Measurements from ENCODE around the gene KISS1R. TPM values are rescaled to one million over a fixed set of nuclear protein-coding genes. Genes with fewer than 3 reads are reported as not detected.

Gene KISS1R
- total and polyA plus RNA-seq, 2 of the 4 experiments (the other 2 are of a cell fraction), result not detected

Small RNA genes within 50 kb of the gene (microRNA-seq; reads per million reads assigned to microRNA genes)
- not detected for gene RNU6-9 (ENCODE audit: insufficient read depth, insufficient read length)

Small RNA genes within 50 kb of the gene (small RNA-seq; reads per million reads assigned to genes)
- gene RNU6-9, result 43.9 to 4,030 (median 233) reads per million in 5 experiments

Other genes starting within 250 kb of the KISS1R start
- gene FSTL3, start 240.9 kb upstream of the KISS1R start, total RNA-seq (2012; rRNA removed), result 32.3 and 39.4 TPM in 2 replicates
- 76.9 and 107 TPM in 2 replicates for gene FSTL3, start 240.9 kb upstream of the KISS1R start, polyA plus RNA-seq (2012; rRNA removed)
- not detected in 2 replicates for gene PRSS57, start 221.9 kb upstream of the KISS1R start, total RNA-seq (2012; rRNA removed)
- gene PRSS57, start 221.9 kb upstream of the KISS1R start, polyA plus RNA-seq (2012; rRNA removed), result not detected in 2 replicates
- gene PALM, start 208.4 kb upstream of the KISS1R start, total RNA-seq (2012; rRNA removed), result 2.2 TPM in 2 replicates
- gene PALM, start 208.4 kb upstream of the KISS1R start, polyA plus RNA-seq (2012; rRNA removed), result 7.4 and 8.3 TPM in 2 replicates
- not detected in 2 replicates for gene MISP, start 166.2 kb upstream of the KISS1R start, total RNA-seq (2012; rRNA removed)
- 0.03 TPM in 1 of 2 replicates, not detected in the other for gene MISP, start 166.2 kb upstream of the KISS1R start, polyA plus RNA-seq (2012; rRNA removed)
- 95.5 and 146 TPM in 2 replicates for gene PTBP1, start 119.9 kb upstream of the KISS1R start, total RNA-seq (2012; rRNA removed)
- 269 and 483 TPM in 2 replicates for gene PTBP1, start 119.9 kb upstream of the KISS1R start, polyA plus RNA-seq (2012; rRNA removed)
- 0.36 and 0.56 TPM in 2 replicates for gene PLPPR3, start 95.4 kb upstream of the KISS1R start, total RNA-seq (2012; rRNA removed)
- gene PLPPR3, start 95.4 kb upstream of the KISS1R start, polyA plus RNA-seq (2012; rRNA removed), result 1.2 and 2.0 TPM in 2 replicates
- not detected in 2 replicates for gene AZU1, start 89.5 kb upstream of the KISS1R start, total RNA-seq (2012; rRNA removed)
- 0.12 TPM in 1 of 2 replicates, not detected in the other for gene AZU1, start 89.5 kb upstream of the KISS1R start, polyA plus RNA-seq (2012; rRNA removed)
- not detected in 2 replicates for gene PRTN3, start 76.3 kb upstream of the KISS1R start, total RNA-seq (2012; rRNA removed)
- not detected in 2 replicates for gene PRTN3, start 76.3 kb upstream of the KISS1R start, polyA plus RNA-seq (2012; rRNA removed)
- not detected in 2 replicates for gene ELANE, start 65.0 kb upstream of the KISS1R start, total RNA-seq (2012; rRNA removed)
- gene ELANE, start 65.0 kb upstream of the KISS1R start, polyA plus RNA-seq (2012; rRNA removed), result 0.24 and 0.27 TPM in 2 replicates
- gene CFD, start 57.7 kb upstream of the KISS1R start, total RNA-seq (2012; rRNA removed), result 1.1 and 1.4 TPM in 2 replicates
- gene CFD, start 57.7 kb upstream of the KISS1R start, polyA plus RNA-seq (2012; rRNA removed), result 2.8 and 3.8 TPM in 2 replicates
- gene MED16, start 24.1 kb upstream of the KISS1R start, total RNA-seq (2012; rRNA removed), result 8.1 and 15.3 TPM in 2 replicates
- 40.2 and 49.0 TPM in 2 replicates for gene MED16, start 24.1 kb upstream of the KISS1R start, polyA plus RNA-seq (2012; rRNA removed)
- not detected in 2 replicates for gene RNU6-9, start 23.8 kb upstream of the KISS1R start, total RNA-seq (2012; rRNA removed)
- gene RNU6-9, start 23.8 kb upstream of the KISS1R start, polyA plus RNA-seq (2012; rRNA removed), result not detected in 2 replicates
- gene R3HDM4, start 4.1 kb upstream of the KISS1R start, total RNA-seq (2012; rRNA removed), result 8.9 and 9.0 TPM in 2 replicates
- 51.5 and 52.5 TPM in 2 replicates for gene R3HDM4, start 4.1 kb upstream of the KISS1R start, polyA plus RNA-seq (2012; rRNA removed)
- 16.0 and 16.7 TPM in 2 replicates for gene ARID3A, start 8.7 kb downstream of the KISS1R start, total RNA-seq (2012; rRNA removed)
- gene ARID3A, start 8.7 kb downstream of the KISS1R start, polyA plus RNA-seq (2012; rRNA removed), result 23.1 and 29.4 TPM in 2 replicates
- gene WDR18, start 67.0 kb downstream of the KISS1R start, total RNA-seq (2012; rRNA removed), result 37.1 and 38.9 TPM in 2 replicates
- 56.9 and 74.5 TPM in 2 replicates for gene WDR18, start 67.0 kb downstream of the KISS1R start, polyA plus RNA-seq (2012; rRNA removed)
- gene GRIN3B, start 83.1 kb downstream of the KISS1R start, total RNA-seq (2012; rRNA removed), result under 0.01 and 0.28 TPM in 2 replicates
- 0.91 and 1.8 TPM in 2 replicates for gene GRIN3B, start 83.1 kb downstream of the KISS1R start, polyA plus RNA-seq (2012; rRNA removed)
- 22.6 and 26.4 TPM in 2 replicates for gene TMEM259, start 103.8 kb downstream of the KISS1R start, total RNA-seq (2012; rRNA removed)
- gene TMEM259, start 103.8 kb downstream of the KISS1R start, polyA plus RNA-seq (2012; rRNA removed), result 153 and 181 TPM in 2 replicates
- gene RNU6-2, start 104.2 kb downstream of the KISS1R start, total RNA-seq (2012; rRNA removed), result not detected in 2 replicates
- not detected in 2 replicates for gene RNU6-2, start 104.2 kb downstream of the KISS1R start, polyA plus RNA-seq (2012; rRNA removed)
- 270 and 272 TPM in 2 replicates for gene CNN2, start 109.3 kb downstream of the KISS1R start, total RNA-seq (2012; rRNA removed)
- 385 and 395 TPM in 2 replicates for gene CNN2, start 109.3 kb downstream of the KISS1R start, polyA plus RNA-seq (2012; rRNA removed)
- 0.36 and 0.56 TPM in 2 replicates for gene ABCA7, start 122.8 kb downstream of the KISS1R start, total RNA-seq (2012; rRNA removed)
- gene ABCA7, start 122.8 kb downstream of the KISS1R start, polyA plus RNA-seq (2012; rRNA removed), result 3.2 and 3.3 TPM in 2 replicates
- gene ARHGAP45, start 149.8 kb downstream of the KISS1R start, total RNA-seq (2012; rRNA removed), result 0.83 and 1.3 TPM in 2 replicates
- 1.4 and 1.7 TPM in 2 replicates for gene ARHGAP45, start 149.8 kb downstream of the KISS1R start, polyA plus RNA-seq (2012; rRNA removed)
- gene POLR2E, start 178.0 kb downstream of the KISS1R start, total RNA-seq (2012; rRNA removed), result 195 and 294 TPM in 2 replicates
- gene POLR2E, start 178.0 kb downstream of the KISS1R start, polyA plus RNA-seq (2012; rRNA removed), result 391 and 449 TPM in 2 replicates
- gene GPX4, start 186.7 kb downstream of the KISS1R start, total RNA-seq (2012; rRNA removed), result 357 and 415 TPM in 2 replicates
- gene GPX4, start 186.7 kb downstream of the KISS1R start, polyA plus RNA-seq (2012; rRNA removed), result 1,083 and 1,136 TPM in 2 replicates

All from IMR-90 (cell line).